HTR-8/SVneo (cell line): ENCODE measurements around the gene CEP68.
"Not testable (repeated sequence)": the region's sequence is repeated elsewhere in the genome, so short reads cannot be mapped to it uniquely, and the experiment has no call there.

Experiments used
- DNase-seq: peaks from one replicate; pipeline ENCODE4 v3.0.0; 2011; ENCODE audit warnings: low spot score, mixed read lengths; ENCODE audit not compliant: insufficient read length
- FAIRE-seq: peaks from 2 replicates; lab custom pipeline; 2011; peaks lifted over from hg19 to GRCh38; lab: Jason Lieb, UNC

CEP68 gene

DNA sequence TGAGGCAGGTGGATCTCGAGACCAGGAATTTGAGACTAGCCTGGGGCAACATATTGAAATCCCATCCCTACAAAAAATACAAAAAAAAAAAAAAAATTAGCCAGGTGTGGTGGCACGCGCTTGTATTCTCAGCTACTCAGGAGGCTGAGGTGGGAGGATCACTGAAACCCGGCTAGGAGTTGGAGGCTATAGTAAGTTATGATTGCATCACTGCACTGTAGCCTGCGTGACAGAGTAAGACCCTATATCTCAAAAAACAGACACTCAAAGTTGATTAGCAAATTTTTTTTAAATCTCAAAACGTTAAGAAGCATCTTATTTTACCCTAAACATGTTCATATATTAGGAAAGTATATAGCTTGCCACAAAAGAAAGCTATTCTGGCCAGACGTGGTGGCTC, 66.1 kb downstream of the CEP68 start:
- FAIRE-seq (no peak), DNase-seq (no peak)

DNA sequence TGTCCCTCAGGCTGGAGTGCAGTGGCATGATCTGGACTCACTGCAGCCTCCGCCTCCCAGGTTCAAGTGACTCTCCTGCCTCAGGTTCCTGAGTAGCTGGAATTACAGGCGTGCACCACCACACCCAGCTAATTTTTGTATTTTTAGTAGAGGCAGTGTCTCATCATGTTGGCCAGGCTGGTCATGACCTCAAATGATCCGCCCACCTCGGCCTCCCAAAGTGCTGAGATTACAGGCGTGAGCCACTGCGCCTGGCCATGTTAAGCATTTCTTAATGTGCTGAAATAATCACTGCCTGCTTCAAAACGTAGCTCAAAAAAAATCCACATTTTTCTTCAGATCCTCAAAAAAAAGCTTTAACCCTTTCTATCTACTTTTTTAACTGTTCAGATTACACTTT, 69.2 kb downstream of the CEP68 start:
- not testable (repeated sequence) for FAIRE-seq, DNase-seq

DNA sequence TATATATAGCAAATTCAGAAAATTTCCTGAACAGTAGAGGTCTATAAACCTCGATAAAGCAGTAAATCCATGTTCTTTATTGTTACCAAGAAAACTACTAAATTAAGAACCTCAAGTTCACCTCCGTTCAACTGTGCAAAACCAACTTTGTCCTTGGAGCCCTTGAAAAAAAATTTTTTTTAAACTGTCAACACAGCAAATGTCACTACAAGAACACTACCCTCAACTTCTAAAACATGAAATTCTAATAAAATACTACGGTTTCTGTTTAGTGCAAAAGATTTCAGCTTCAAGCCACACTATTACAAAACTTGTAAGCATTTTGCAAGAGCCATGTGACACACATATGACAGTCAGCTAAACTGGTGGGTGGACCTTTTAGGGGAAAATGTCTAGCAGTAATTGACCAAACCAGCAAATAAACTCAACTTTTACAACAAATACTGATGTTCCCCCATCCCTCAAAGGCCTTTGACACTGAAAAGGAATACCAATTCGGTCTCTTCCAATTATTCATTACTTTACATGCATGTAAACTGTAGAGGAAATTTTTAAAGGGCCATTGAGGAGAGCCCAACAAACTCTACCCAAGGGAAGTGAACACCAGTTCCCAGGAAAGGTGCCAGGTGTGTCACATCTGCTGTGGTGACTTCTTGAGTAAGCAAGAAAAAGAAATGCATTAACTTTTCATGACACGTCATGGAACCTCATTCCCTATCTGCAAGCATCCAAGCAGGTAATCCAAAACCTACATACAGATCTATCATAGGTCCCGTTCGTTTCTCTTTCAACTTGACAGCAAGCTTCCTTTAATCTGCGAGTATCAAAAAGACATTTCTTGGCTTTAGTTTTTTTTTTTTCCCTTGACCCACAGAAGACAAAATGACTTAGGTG, 72.3 kb downstream of the CEP68 start:
- DNase-seq (no peak), FAIRE-seq (no peak)

DNA sequence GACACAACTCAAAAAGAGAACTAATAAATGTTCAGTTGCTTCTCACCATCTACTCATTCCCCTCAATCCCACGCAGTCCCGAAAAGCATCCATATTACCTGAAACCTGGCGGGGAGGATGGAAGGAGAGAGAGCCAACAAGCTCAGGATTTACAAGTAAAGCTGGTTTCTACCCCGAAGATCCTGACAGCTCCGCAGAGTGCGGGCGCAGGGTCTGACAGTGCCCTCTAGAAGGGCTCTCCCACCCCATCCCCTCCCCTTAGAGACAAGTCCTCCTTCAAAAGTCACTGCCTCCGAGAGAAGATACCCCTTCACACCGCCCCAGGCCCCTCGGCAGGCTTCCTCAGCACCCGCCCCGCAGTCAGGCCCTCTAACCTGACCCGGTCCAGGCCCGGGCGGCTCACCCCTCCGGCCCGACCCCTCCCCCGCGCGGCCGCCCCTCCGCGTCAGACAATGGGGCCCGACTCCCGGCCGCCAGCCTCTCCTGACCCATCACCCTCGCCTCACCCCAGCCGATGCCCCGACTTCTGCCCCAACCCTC, 73.1 kb downstream of the CEP68 start:
- FAIRE-seq: no peak
- DNase-seq: peak; percentile 30

DNA sequence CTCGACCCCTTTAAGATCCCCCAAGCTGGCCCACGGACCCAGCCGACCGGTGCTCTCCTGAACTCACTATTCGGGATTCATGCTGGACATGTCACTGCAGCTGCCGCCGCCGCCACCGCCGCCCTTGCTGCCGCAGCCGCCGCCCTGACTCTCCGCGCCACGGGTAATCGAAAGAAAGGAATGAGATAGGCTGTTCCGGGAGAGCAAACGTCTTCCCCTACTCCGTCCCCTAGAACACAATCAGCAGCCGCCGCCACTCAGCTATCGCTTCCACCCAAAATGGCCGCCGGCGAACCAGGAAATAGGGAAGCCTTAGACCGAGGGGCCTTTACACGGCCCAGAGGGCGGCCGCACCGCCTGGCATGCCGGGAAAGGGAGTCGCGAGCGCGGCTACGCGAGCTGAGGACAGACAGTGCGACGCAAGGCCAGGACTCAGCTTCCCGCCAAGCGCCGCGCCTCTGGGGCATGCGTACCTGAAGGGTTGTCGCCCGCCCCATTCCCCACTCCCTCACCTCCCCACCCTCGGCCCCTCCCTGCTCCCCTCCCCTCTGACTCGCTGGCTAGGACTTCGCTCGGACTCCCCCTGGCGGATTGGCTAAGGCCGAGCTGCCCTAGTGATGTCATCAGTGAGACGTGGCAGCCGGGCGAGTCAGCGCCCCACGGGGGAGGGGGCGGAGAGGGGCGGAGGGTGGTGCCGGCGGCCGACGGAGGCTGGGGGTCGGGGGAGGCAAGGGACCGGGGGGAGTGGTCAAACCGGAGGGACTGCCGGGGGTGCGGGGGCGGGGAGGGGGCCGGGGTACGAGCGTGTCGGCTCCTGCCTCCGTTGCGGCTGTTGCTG, 73.8 kb downstream of the CEP68 start, which contains the start of gene RAB1A:
TSS of gene RAB1A (minus strand) at position 281 of the 838 bp plus-strand sequence. CDS start at position 90, 191 bp downstream.
- DNase-seq (peak; percentile 98), FAIRE-seq (peak; percentile 99)

DNA sequence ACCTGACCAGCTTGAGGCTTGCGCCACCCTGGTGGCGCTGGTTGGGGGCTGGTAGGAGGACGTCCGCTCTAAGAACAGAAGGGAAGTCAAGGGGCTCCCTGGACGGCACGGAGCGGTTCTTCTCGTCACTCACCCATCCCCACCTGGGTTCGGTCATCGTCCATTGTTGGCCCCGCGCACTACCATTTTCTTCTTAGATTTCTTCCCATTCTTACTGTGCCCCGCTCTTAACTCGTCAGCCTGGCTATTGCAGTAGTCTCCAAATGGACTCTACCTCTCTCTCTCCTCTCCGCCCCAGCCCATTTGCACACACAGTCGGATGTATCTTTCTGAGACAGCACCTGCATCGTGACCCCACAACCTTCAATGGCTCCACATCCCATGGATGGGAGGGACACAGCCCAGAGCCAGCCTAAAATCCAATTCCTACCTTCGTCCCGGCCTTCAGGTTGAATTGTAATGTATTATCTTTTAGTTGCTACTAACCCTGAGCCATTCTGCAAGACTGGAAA, 74.5 kb downstream of the CEP68 start:
- DNase-seq: no peak
- FAIRE-seq: no peak

DNA sequence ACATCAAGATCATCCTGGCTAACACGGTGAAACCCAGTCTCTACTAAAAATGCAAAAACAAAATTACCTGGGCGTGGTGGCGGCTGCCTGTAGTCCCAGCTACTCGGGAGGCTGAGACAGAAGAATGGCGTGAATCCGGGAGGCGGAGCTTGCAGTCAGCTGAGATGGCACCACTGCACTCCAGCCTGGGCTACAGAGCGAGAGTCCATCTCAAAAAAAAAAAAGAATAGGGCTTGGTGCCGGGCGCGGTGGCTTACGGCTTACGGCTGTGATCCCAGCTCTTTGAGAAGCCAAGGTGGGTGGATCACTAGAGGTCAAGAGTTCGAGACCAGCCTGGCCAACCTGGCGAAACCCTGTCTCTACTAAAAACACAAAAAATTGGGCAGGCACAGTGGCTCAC, 76.7 kb downstream of the CEP68 start:
- FAIRE-seq, DNase-seq: not testable (repeated sequence)

DNA sequence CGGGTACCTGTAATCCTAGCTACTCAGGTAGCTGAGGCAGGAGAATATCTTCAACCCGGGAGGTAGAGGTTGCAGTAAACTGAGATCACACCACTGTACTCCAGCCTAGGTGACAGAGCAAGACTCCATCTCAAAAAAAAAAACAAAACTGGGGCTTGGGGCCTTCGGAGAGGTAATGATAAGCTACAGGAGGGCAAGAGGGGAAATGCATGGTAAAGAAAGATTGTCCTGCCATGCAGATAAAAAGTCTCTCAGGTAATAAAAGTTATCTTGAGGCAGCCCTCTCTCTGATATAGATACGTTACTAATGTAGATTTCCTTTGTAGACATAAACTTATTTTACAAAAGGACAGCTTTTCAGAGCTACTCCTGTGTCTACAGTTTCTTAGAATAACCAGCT, 77.4 kb downstream of the CEP68 start:
- DNase-seq: no peak
- no peak for FAIRE-seq

DNA sequence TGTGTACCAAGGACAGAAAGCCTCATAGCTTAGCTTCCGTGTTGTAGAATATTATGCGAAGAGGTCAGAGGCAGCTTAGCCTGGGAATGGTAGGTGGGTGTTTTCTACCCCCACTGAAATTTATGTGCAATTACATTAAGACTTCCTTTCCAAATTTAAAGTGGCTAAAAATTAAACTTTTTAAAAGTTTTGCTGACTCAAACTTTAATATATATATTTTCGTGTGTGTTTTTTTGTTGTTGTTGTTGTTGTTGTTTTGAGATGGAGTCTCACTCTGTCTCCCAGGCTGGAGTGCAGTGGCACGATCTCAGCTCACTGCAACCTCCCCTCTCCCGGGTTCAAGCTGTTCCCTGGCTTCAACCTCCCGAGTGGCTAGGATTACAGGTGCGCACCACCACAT, 77.9 kb downstream of the CEP68 start:
- no peak for DNase-seq
- no peak for FAIRE-seq

DNA sequence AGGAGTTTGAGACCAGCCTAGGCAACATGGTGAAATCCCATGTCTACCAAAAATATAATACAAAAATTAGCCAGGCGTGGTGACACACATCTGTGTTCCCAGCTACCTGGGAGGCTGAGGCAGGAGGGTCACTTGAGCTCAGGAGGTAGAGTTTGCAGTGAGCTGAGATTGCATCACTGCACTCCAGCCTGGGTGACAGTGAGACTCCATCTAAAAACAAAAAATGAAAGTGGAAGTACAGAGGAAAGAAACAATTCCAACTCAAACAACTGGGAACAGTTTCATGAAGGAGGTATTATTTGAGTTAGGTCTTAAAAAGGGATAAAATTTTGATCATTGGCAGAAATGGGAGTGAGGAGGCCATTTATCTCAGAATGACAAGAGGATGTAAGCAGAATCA, 80.0 kb downstream of the CEP68 start:
- FAIRE-seq: no peak
- DNase-seq: no peak
